WERI-Rb-1 (cell line): ENCODE results near the gene SPRED2.

Source experiments
- DNase-seq: peaks from one replicate; pipeline ENCODE4 v3.0.0-alpha.2; 2020
- H3K27ac ChIP-seq: fragments of 250-450 bp; sonication (Bioruptor Pico); 2 replicates; pipeline ENCODE4 v1.5.1; 2020; ENCODE audit warnings: mild to moderate bottlenecking, moderate library complexity
- H3K27me3 ChIP-seq: fragments of 250-450 bp; sonication (Bioruptor Pico); 2 replicates; pipeline ENCODE4 v1.5.1; 2021; ENCODE audit warnings: mild to moderate bottlenecking, low read depth, moderate library complexity; ENCODE audit not compliant: insufficient read depth, severe bottlenecking
- H3K36me3 ChIP-seq: fragments of 250-450 bp; sonication (Bioruptor Pico); 2 replicates; pipeline ENCODE4 v1.5.1; 2020; ENCODE audit warnings: mild to moderate bottlenecking, moderate library complexity
- H3K4me3 ChIP-seq: 2 replicates; pipeline ENCODE4 v1.5.1; 2011; ENCODE audit warnings: low read depth, mild to moderate bottlenecking, control low read depth, low read length
- H3K9me3 ChIP-seq: fragments of 250-450 bp; sonication (Bioruptor Pico); 2 replicates; pipeline ENCODE4 v1.5.1; 2021; ENCODE audit warnings: mild to moderate bottlenecking, moderate library complexity; ENCODE audit not compliant: severe bottlenecking
- TF ChIP-seq, protein P1 (sequence below): IDR thresholded peaks from 2 replicates; pipeline ENCODE4 v1.5.1; 2011; ENCODE audit warnings: low read depth, mild to moderate bottlenecking, control low read depth, inconsistent platforms, low read length

The SPRED2 gene

DNA sequence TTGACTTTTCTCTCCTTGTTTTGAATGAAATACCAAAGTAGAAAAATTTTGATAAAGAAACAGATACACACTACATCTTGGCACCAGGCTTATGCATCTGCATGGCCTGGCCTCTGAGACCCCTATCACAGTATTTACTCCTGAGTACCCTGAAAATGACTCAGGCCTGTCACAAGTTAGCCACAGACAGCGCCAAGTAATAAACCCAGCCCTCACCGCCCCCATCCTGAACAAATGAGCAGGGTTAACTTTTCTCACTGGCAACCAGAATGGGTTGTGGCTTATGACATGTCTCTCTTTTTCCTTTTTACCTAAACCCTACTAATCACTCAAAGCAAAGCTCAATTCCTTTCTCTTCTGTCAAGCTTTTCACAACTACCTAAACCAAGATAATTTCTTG lies 35.3 kb downstream of the SPRED2 start:
- H3K4me3 ChIP-seq = no peak overlapping the region
- DNase-seq = no peak
- no peak overlapping the region for H3K27ac ChIP-seq
- TF ChIP-seq, protein P1, sequence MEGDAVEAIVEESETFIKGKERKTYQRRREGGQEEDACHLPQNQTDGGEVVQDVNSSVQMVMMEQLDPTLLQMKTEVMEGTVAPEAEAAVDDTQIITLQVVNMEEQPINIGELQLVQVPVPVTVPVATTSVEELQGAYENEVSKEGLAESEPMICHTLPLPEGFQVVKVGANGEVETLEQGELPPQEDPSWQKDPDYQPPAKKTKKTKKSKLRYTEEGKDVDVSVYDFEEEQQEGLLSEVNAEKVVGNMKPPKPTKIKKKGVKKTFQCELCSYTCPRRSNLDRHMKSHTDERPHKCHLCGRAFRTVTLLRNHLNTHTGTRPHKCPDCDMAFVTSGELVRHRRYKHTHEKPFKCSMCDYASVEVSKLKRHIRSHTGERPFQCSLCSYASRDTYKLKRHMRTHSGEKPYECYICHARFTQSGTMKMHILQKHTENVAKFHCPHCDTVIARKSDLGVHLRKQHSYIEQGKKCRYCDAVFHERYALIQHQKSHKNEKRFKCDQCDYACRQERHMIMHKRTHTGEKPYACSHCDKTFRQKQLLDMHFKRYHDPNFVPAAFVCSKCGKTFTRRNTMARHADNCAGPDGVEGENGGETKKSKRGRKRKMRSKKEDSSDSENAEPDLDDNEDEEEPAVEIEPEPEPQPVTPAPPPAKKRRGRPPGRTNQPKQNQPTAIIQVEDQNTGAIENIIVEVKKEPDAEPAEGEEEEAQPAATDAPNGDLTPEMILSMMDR = no peak
- H3K27me3 ChIP-seq = no peaks in the 10 kb centered on the region
- no peaks in the 10 kb centered on the region for H3K9me3 ChIP-seq
- no peaks in the 10 kb centered on the region for H3K36me3 ChIP-seq

- no peak for DNase-seq
- no peaks in the 10 kb centered on the region for H3K27me3 ChIP-seq
- H3K27ac ChIP-seq = no peak overlapping the region
- TF ChIP-seq, protein P1 = no peak
- no peaks in the 10 kb centered on the region for H3K36me3 ChIP-seq
- no peak overlapping the region for H3K4me3 ChIP-seq
- no peaks in the 10 kb centered on the region for H3K9me3 ChIP-seq
Measured at GRCh38 chr2:65396348-65397026, 35.9 kb downstream of the SPRED2 start.

GRCh38 chr2:65395621-65396347 lies 36.6 kb downstream of the SPRED2 start:
- H3K36me3 ChIP-seq = no peaks in the 10 kb centered on the region
- TF ChIP-seq, protein P1 = no peak
- DNase-seq = no peak
- H3K27me3 ChIP-seq = no peaks in the 10 kb centered on the region
- no peak overlapping the region for H3K27ac ChIP-seq
- H3K4me3 ChIP-seq = no peak overlapping the region
- H3K9me3 ChIP-seq = no peaks in the 10 kb centered on the region

DNA sequence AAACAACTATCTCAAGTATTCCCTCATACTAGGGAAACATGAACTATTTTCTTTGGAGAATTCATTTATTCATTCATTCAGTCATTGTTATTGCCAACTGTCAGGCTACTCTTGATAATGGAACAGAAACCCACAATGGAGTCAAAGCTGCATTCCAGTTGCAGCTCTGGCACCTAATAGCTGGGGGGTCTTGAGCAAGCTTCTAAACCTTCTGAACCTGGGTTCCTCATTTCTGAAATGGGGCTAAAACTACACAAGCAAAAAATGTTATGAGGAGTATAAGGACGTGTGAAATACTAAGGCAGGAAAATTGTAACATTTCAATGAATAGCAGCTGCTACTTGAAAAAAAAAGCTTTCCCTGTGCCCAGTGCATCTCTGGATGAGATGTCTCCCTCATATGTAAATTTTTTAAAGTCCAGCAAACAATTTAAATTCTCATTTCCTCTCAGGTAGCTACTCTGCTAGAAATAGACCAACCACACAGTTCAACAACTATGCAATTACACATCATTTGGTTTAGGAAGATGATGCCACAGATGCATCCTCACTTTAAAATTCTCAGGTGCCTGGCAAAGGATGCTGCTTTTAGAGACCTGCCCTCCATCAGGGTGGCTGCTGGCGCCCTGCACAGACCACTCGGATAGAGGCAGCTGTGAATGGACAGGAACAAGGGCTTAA lies 38.5 kb downstream of the SPRED2 start:
- no peak for DNase-seq
- Histone ChIP-seq H3K9me3 (no peaks in the 10 kb centered on the region), H3K27ac (no peak overlapping the region), H3K4me3 (no peak overlapping the region), H3K27me3 (no peaks in the 10 kb centered on the region), H3K36me3 (no peaks in the 10 kb centered on the region)
- TF ChIP-seq, protein P1 = no peak

DNA sequence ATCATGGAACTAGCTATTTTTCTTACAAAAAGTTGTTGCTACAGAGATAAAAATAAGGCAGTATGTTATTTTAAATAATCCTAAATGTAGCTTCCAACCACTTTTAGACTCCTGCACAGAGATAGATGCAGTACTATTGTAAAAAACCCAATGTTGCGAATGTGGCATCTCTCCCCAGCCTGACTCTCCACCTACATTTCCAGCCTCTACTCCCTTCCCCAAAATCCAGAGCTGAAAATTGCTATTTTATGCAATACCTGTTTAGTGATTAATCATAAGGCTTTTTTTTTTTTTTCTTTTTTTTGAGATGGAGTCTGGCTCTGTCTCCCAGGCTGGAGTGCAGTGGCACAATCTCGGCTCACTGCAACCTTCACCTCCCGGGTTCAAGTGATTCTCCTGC lies 39.4 kb downstream of the SPRED2 start:
- Histone ChIP-seq H3K9me3 (no peaks in the 10 kb centered on the region), H3K27me3 (no peaks in the 10 kb centered on the region), H3K36me3 (no peaks in the 10 kb centered on the region), H3K4me3 (no peak overlapping the region), H3K27ac (no peak overlapping the region)
- TF ChIP-seq, protein P1 = no peak
- no peak for DNase-seq
